NK-92 (cell line): ENCODE results near the gene USP6NL.

Experiments used
- DNase-seq: peaks from one replicate; lab custom pipeline; 2025; ENCODE audit not compliant: unreplicated experiment; lab: John Stamatoyannopoulos, UW

USP6NL gene

DNA sequence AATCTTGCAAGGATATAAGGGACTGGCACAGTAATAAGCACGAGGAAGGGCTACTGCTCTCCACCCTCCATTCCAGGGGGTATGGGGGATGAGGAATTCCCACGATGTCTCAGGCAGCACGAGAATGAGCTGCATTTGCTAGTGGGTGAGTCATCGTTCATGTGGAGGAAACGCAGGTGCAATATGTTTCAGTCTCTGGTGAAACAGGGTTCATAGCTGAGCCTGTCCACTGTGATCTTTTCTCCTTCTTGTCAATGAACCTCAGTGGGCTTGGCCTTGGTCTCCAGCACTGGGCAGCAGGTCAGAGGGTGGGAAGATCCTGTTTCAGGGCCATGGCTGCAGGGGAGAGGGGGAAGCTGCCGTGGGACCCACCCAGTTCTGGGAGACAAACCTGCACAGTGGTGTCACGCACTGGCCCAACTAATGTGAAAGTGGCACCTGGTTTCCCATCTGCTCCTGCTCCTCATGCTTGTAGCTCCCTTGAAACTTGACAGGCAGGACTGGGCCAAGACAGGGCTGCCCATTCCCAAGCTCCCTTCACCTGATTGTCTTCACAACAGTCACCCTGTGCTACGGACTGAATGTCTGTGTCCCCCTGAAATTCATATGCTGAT is 181.9 kb downstream of the USP6NL start:
- DNase-seq = no peak

DNA sequence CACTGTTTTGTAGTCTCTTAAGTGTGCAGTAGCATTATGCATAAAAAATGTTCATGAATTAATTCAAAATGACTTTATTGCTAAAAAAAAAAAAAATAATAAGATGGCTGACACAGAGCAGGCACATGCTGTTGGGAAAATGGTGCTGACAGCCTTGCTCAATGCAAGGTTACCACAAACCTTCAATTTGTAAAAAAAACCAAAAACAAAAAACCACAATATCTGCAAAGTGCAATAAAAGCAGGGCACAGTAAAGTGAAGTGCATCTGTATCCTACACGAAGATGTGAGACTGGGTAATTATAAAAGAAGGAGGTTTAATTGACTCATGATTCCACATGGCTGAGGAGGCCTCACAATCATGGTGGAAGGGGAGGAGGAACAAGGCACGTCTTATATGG is 185.8 kb downstream of the USP6NL start:
- DNase-seq = no peak

DNA sequence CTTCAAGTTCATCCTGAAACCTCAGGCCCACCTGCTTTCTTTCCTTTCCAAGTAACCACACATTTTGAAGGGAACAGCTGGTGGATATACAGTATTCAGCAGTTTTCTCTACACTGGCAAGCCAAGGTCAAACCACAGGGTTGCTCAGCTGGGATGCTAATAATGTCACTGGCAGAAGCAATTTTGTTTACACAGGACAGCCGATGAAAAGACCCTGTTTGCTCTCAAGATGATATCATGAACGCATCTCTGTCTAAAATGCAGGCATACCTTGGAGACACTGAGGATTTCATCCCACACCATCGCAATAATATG is 186.2 kb downstream of the USP6NL start:
- DNase-seq = no peak

DNA sequence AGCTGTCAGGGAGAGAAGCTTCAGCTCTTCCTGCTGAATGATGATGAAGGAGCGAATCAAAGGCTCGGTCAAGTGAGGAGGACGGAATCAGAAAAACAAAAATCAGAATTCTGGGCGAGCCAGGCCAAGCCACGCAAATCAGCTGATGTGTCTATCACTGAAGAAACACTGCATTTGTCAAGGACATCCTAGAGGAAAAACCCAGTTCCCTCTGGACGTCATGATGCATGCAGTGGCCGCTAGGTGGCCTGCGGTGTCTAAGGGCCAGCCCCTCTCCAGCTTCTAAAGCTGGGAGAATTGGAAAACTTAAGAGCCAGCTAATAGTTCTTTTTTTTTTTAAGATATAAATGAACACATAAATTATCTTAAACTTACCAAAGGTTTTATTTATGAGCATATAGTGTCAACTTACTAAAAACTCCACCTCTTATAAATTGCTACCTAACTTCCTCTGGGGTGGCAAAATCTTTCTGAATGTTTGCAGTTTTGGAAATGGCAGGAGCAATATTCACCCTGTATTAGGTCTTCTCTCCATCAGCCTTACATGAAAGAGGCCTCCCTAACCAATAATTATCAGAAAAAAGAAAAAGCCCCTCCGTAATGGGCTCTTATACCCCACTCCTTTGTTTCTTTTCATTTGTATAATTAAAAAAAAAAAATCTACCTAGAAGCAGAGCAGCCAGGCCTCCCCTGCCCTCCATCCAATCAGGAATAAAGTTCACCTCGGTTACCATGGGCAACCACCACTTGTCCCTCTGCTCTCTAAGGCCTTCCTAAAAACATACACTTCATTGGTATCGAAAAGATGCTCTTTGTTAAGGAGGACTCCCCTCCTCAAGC is 186.8 kb downstream of the USP6NL start:
- DNase-seq = no peak

DNA sequence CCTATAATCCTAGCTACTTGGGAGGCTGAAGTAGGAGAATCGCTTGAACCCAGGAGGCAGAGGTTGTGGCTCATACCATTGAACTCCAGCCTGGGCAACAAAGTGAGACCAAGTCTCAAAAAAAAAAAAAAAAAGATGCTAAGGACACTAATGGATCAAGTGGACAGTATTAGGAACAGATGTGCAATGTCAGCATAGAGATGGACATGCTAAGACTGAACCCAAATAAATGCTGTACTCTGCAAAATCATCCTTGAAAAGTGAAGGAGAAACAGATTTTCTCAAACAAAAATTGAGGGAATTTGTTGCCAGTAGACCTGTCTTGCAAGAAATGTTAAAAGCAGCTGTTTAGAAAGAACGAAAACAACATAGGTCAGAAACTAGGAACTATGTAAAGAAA is 194.5 kb downstream of the USP6NL start:
- no peak for DNase-seq

DNA sequence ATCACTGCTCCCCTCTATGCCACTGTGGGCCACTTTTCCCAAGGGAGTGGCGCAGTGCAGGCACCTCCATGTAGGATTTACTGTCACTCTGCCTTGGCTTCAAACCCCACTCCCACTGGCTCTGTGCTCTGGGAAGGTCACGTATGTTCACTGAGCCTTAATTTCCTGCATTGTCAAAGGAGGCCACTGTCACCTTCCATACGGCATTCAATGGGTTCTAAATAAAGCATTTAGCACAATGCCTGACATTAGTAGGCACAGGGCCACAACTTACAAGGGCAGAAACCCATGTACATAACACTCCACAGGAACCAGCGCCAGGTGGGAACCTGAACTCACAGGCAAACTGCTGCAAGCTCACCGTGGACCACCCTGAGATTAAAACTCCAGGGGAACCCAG is 196.4 kb downstream of the USP6NL start:
- no peak for DNase-seq

DNA sequence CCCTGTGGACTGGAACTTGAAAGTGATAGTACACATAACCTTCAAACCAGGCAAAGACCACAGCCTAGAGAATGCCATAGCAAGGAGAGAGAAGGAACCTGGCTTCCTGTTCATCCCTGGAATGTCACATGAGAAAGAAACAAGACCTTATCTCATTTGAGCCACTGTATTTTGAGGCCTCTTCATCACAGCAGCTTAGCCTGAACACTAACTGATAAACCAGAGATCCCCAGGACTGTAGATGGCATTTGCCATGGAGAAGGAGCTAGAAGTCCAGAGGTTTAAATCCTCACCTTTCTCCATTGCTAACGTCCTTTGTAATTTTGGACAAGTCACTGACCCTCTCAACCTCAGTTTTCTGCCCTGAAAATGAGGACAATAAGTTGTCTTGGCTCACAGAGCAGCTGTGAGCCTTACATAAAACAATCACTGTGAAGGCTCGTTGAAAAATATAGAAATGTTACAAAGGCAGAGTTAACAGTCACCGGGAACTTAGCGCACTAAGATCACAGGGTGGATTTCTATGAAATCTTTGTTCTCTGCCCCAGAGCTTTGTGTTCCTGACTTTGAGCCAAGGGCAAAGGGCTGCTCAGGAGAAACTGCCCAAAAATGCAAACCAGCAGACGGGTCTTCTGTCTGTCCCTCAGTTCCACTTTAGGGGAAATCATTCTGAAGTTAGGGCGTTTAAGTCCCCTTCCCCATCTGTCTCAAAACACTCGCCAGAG is 197.0 kb downstream of the USP6NL start:
- no peak for DNase-seq

DNA sequence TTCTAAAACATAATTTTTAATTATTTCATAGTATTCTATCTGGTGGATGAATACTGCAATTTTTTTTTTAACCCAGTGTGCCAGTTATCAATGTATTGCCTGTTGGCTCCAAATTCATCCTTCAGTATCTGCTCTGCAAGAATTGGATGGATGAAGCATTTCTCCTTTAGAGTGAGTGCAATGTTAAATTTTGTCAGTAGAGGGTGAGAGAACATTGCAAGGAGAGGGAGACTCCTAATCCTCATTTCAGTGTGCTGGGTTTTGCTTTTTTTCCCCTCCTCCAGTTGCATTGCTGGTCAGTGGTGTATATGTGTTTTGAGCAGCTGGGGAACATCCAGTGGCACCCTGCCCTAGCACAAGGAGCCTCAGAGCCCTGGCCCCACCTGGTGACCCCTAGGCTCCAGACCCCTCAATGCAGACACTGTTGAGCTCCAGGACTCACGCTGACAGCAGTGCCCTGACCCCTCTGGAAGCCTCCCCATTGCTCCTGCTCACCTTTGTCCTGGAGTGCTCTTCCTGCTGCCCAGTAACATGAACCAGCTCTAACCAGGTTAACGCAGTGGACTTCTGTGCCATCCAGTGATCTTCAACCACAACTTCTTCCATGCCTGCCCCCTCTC is 199.4 kb downstream of the USP6NL start:
- no peak for DNase-seq

DNA sequence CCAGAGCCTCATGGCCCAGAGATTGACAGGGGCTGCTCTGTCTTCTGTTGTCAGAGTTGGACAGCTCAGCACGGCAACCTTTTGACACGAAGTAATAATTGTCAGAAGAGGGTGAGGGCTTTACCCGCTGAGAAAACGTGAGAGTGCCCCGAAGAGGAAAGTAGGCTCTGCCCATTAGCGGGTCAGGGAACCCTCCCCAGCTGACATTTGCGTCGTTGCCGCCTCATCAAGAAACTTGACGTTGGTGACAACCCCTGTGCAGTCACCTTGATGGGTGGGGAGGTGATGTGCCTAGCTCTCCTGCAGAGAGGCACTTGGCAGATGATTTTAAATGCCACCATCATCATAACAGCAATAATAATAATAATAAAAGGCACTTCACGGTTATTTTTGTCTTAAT is 202.1 kb downstream of the USP6NL start:
- no peak for DNase-seq

DNA sequence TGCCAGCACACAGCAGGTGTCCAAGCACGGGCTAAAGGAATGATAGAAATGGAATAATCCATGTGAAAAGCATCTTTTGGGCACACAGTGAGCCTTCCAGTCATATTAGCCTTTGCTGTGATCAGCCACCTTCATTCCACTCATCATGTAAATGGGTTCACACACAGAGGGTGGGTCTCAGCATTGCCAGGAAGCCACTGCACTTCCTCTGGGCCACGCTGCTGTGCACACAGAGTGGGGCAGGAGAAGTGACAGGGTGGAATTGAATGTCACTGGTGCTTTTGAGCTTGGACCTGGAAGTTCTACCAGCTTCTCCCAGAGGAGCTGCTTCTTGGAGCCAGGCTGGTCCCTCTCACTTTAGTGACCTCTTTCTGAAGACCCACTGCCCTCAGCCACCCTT is 203.5 kb downstream of the USP6NL start:
- DNase-seq = no peak

DNA sequence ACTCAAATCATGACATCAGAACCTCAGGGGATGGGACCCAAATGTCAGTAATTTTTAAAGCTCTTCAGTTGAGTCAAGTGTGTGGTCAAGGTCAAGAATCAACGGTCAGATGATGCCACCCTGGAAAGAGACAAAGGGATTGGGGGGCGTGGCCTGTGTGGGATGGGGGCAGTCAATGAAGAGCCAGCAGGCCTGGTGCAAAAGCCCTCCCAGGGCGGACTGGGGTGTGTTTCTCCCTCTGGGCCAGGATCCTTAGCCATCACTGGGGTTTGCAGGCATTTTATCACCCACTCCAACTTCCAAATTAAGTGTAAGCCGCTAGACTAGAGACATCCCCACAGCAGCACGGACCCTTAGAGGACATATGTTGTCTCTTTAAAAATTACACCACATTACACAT is 204.7 kb downstream of the USP6NL start:
- no peak for DNase-seq

DNA sequence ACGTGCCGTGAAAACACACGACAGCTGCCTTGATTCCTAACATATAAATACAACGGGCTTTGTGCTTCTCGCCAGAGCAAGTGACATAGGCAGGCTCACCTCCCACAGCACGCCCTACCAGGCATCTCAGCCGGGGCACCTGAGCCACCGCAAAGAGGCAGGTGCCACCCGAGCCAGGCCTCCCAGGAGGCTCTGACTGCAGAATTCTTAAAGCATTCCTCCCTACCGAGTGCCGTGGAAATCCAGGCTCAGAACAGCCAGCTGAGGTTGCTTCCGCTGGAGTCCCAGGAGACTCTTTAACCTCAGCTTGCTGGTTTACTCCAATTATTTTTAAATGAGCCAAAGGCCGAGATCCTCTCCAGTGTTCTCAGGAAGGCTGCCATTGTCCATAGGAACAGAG is 206.5 kb downstream of the USP6NL start:
- no peak for DNase-seq
